ENCODE data around the gene LMOD1.

GRCh38 chr1:201891451-201892045 lies 54.8 kb downstream of the LMOD1 start:
- TF ChIP-seq USF1 (IDR thresholded peaks at IDR 0.05; ENCODE audit: borderline replicate concordance, low read depth) (no peak), CTCF (IDR thresholded peaks at IDR 0.05) (no peak), SMC3 (IDR thresholded peaks at IDR 0.05; ENCODE audit: low read depth, low read length) (no peak), YY1 (IDR thresholded peaks at IDR 0.05; ENCODE audit: low read depth) (no peak), RAD21 (IDR thresholded peaks at IDR 0.05; ENCODE audit: low read length) (no peak), TCF12 (IDR thresholded peaks at IDR 0.05) (no peak), SIN3A (IDR thresholded peaks at IDR 0.05; ENCODE audit: borderline replicate concordance, low read depth, low read length) (no peak), REST (IDR thresholded peaks at IDR 0.05; ENCODE audit: low read depth, low read length) (no peak), FOSL2 (IDR thresholded peaks at IDR 0.05; ENCODE audit: borderline replicate concordance, low read depth) (no peak), USF2 (IDR thresholded peaks at IDR 0.05; ENCODE audit: borderline replicate concordance, low read depth, low read length) (no peak), POLR2AphosphoS5 (IDR thresholded peaks at IDR 0.05; ENCODE audit: low read depth, low read length) (no peak), TAF1 (IDR thresholded peaks at IDR 0.05; ENCODE audit: borderline replicate concordance, low read depth, low read length) (no peak), GABPA (IDR thresholded peaks at IDR 0.05; ENCODE audit: low read depth) (no peak), NRF1 (IDR thresholded peaks at IDR 0.05; ENCODE audit: low read depth, low read length) (no peak)
